H1 (cell line): ENCODE results near the gene PRKCA. TPM values are rescaled to one million over a fixed set of nuclear protein-coding genes. Genes with fewer than 3 reads are reported as not detected.

Experiments used
- CTCF ChIA-PET: fragments of 300-600 bp; sonication (Branson Sonifier 250); formaldehyde crosslinking; loops from one replicate; lab custom pipeline; 2021; ENCODE audit not compliant: partially characterized antibody; lab: Charles Lee
- POLR2A ChIA-PET: fragments of 300-600 bp; sonication (Branson Sonifier 250); formaldehyde crosslinking; loops from one replicate; lab custom pipeline; 2021; ENCODE audit warnings: inconsistent platforms; ENCODE audit not compliant: partially characterized antibody; lab: Charles Lee
- DNase-seq, 2 experiments: peaks; one replicate each; pipeline versions ENCODE4 v3.0.0 to v3.0.0-alpha.2; 2010 to 2022; ENCODE audit warnings: low spot score in 2 of 2, low read depth in 1 of 2, mixed read lengths in 1 of 2
- FAIRE-seq: peaks from 2 replicates; lab custom pipeline; 2011; peaks lifted over from hg19 to GRCh38; lab: Jason Lieb, UNC
- H2AFZ ChIP-seq: 2 replicates; pipeline ENCODE4 v1.8.1; 2012; ENCODE audit warnings: low read length, inconsistent platforms
- H2AK5ac ChIP-seq: 2 replicates; pipeline ENCODE4 v1.6.1; 2013; ENCODE audit warnings: low read depth, low read length
- H2BK120ac ChIP-seq: replicated peaks from 2 replicates; pipeline ENCODE3; 2013; ENCODE audit warnings: low read depth, low read length, inconsistent platforms
- H2BK12ac ChIP-seq: 2 replicates; pipeline ENCODE4 v1.6.1; 2013; ENCODE audit warnings: low read depth, low read length
- H2BK15ac ChIP-seq: 2 replicates; pipeline ENCODE4 v1.6.1; 2013; ENCODE audit warnings: low read length
- H2BK20ac ChIP-seq: 2 replicates; pipeline ENCODE4 v1.6.1; 2013; ENCODE audit warnings: low read length
- H2BK5ac ChIP-seq: 2 replicates; pipeline ENCODE4 v1.6.1; 2013; ENCODE audit warnings: low read depth, low read length
- H3K14ac ChIP-seq: 2 replicates; pipeline ENCODE4 v1.6.1; 2013; ENCODE audit warnings: inconsistent platforms; ENCODE audit not compliant: insufficient read length
- H3K18ac ChIP-seq: 2 replicates; pipeline ENCODE4 v1.6.1; 2013; ENCODE audit warnings: low read length; ENCODE audit errors: extremely low read depth
- H3K23ac ChIP-seq: 2 replicates; pipeline ENCODE4 v1.6.1; 2013; ENCODE audit warnings: inconsistent platforms; ENCODE audit not compliant: insufficient read length
- H3K23me2 ChIP-seq: 2 replicates; pipeline ENCODE4 v1.6.1; 2013; ENCODE audit warnings: low read depth, low read length
- H3K27ac ChIP-seq: 2 replicates; pipeline ENCODE4 v1.6.1; 2011; ENCODE audit warnings: low read depth, low read length, inconsistent platforms
- H3K27me3 ChIP-seq, 4 experiments: replicated peaks in 1 of 4; 1 replicate in 1 of 4; 2 replicates in 3 of 4; pipeline versions ENCODE4 v1.6.1 to v1.8.1; 2011 to 2013; ENCODE audit warnings: low read length in 3 of 4, mild to moderate bottlenecking in 3 of 4, inconsistent platforms in 2 of 4, mixed read lengths in 2 of 4, moderate library complexity in 1 of 4; ENCODE audit not compliant: control insufficient read depth in 3 of 4, insufficient read depth in 3 of 4; ENCODE audit errors: extremely low read depth in 1 of 4
- H3K36me3 ChIP-seq, 4 experiments: 2 replicates each; pipeline versions ENCODE4 v1.6.1 to v1.8.1; 2011 to 2013; ENCODE audit warnings: mild to moderate bottlenecking in 4 of 4, low read length in 3 of 4, moderate library complexity in 2 of 4, control low read depth in 1 of 4, inconsistent platforms in 1 of 4; ENCODE audit not compliant: insufficient read depth in 4 of 4, control insufficient read depth in 2 of 4
- H3K4ac ChIP-seq: replicated peaks from 2 replicates; pipeline ENCODE3; 2013; ENCODE audit warnings: low read length, low read depth, mixed read lengths, inconsistent platforms; ENCODE audit not compliant: insufficient read length
- H3K4me1 ChIP-seq, 4 experiments: replicated peaks in 1 of 4; 1 replicate in 1 of 4; 2 replicates in 3 of 4; pipeline versions ENCODE4 v1.6.1 to v1.8.1; 2011 to 2013; ENCODE audit warnings: low read length in 3 of 4, inconsistent platforms in 2 of 4, mixed read lengths in 1 of 4; ENCODE audit not compliant: insufficient read depth in 4 of 4, control insufficient read depth in 3 of 4
- H3K4me2 ChIP-seq, 2 experiments: 2 replicates each; pipeline versions ENCODE4 v1.6.1 to v1.8.1; 2011 to 2013; ENCODE audit warnings: low read depth in 2 of 2, low read length in 2 of 2, control low read depth in 1 of 2, inconsistent platforms in 1 of 2, mild to moderate bottlenecking in 1 of 2; ENCODE audit not compliant: insufficient read depth in 1 of 2
- H3K4me3 ChIP-seq, 4 experiments: fragments of 200-600, 300-600 bp in 1 of 4; sonication (generic), shearing (Covaris generic), sonication (Bioruptor Twin) in 1 of 4; 2 replicates each; pipeline versions ENCODE4 v1.5.1 to v1.8.1; 2011 to 2016; ENCODE audit warnings: low read length in 4 of 4, low read depth in 3 of 4, control low read depth in 2 of 4, inconsistent platforms in 2 of 4, mild to moderate bottlenecking in 2 of 4, mixed read lengths in 1 of 4, moderate library complexity in 1 of 4; ENCODE audit not compliant: insufficient read depth in 2 of 4; ENCODE audit errors: extremely low read depth in 1 of 4
- H3K56ac ChIP-seq: replicated peaks from 2 replicates; pipeline ENCODE3; 2013; ENCODE audit warnings: low read depth, mild to moderate bottlenecking, mixed read lengths, low read length, inconsistent platforms; ENCODE audit not compliant: insufficient read length
- H3K79me1 ChIP-seq: 2 replicates; pipeline ENCODE4 v1.6.1; 2013; ENCODE audit warnings: low read depth, low read length, control low read depth
- H3K79me2 ChIP-seq, 2 experiments: 2 replicates each; pipeline versions ENCODE4 v1.6.1 to v1.8.1; 2012 to 2013; ENCODE audit warnings: low read length in 2 of 2, mild to moderate bottlenecking in 2 of 2, inconsistent platforms in 1 of 2; ENCODE audit not compliant: insufficient read depth in 2 of 2, control insufficient read depth in 1 of 2
- H3K9ac ChIP-seq, 4 experiments: replicated peaks in 1 of 4; 1 replicate in 1 of 4; 2 replicates in 3 of 4; pipeline versions ENCODE4 v1.6.1 to v1.8.1; 2011 to 2013; ENCODE audit warnings: low read depth in 3 of 4, low read length in 3 of 4, control low read depth in 2 of 4, mild to moderate bottlenecking in 2 of 4, moderate library complexity in 2 of 4, inconsistent platforms in 1 of 4; ENCODE audit errors: extremely low read depth in 1 of 4
- H3K9me3 ChIP-seq, 2 experiments: 2 replicates each; pipeline versions ENCODE4 v1.6.1 to v1.8.1; 2012 to 2013; ENCODE audit warnings: mild to moderate bottlenecking in 2 of 2, moderate library complexity in 2 of 2, control low read depth in 1 of 2, inconsistent platforms in 1 of 2, low read depth in 1 of 2, low read length in 1 of 2, mixed read lengths in 1 of 2; ENCODE audit not compliant: insufficient read depth in 2 of 2
- H4K20me1 ChIP-seq, 2 experiments: replicated peaks in 1 of 2; 2 replicates each; pipeline versions ENCODE3 to v1.8.1; 2011 to 2013; ENCODE audit warnings: inconsistent platforms in 2 of 2, low read length in 2 of 2, mild to moderate bottlenecking in 1 of 2; ENCODE audit not compliant: insufficient read depth in 2 of 2, control insufficient read depth in 1 of 2
- H4K5ac ChIP-seq: 2 replicates; pipeline ENCODE4 v1.6.1; 2013; ENCODE audit warnings: low read length, low read depth, mixed read lengths, inconsistent platforms; ENCODE audit not compliant: insufficient read length
- H4K8ac ChIP-seq: 2 replicates; pipeline ENCODE4 v1.8.0; 2013; ENCODE audit warnings: mild to moderate bottlenecking, moderate library complexity, low read length, inconsistent platforms; ENCODE audit not compliant: insufficient read depth; ENCODE audit errors: extremely low read depth
- H4K91ac ChIP-seq: replicated peaks from 2 replicates; pipeline ENCODE3; 2013; ENCODE audit warnings: low read length, mixed read lengths, inconsistent platforms; ENCODE audit not compliant: insufficient read length
- TAF7 ChIP-seq: optimal IDR thresholded peaks from 2 replicates; pipeline ENCODE3; 2011; ENCODE audit warnings: low read depth, mild to moderate bottlenecking, inconsistent platforms, low read length, moderate library complexity, borderline replicate concordance
- whole genome bisulfite sequencing, 2 experiments: shearing (Covaris generic) in 1 of 2; methylation state at CpG; one replicate each; pipeline versions ENCODE4 v1.1.6 to v1.1.7; 2013 to 2015; ENCODE audit warnings: low lambda C conversion rate in 2 of 2, mixed read lengths in 2 of 2, inconsistent platforms in 1 of 2, low coverage in 1 of 2, missing lambda C conversion rate in 1 of 2; ENCODE audit not compliant: insufficient replicate concordance in 2 of 2, insufficient coverage in 1 of 2, insufficient read length in 1 of 2; ENCODE audit errors: extremely low coverage in 1 of 2, missing lambda C conversion rate in 1 of 2; 5-methylcytosine and 5-hydroxymethylcytosine counted together
- polyA plus RNA-seq, 7 experiments: library from polyadenylated mRNA; depleted of rRNA in 3 of 7; stranded (reverse) in 5 of 7; unstranded in 2 of 7; fragments of >200 nt in 5 of 7; fragments of 200-250 nt in 2 of 7; gene quantifications; 1 replicate in 5 of 7; 2 replicates in 1 of 7; 4 replicates in 1 of 7; pipeline versions ENCODE4 v1.2.1 to v1.2.3, GENCODE V29; 2011 to 2013; ENCODE audit warnings: missing spikeins in 2 of 7, mixed read lengths in 2 of 7
- total RNA-seq: library from RNA; stranded (reverse); fragmentation: NEBNext Ultra II Directional; extraction: Animal tissue kit (Norgen Biotek cat#: 25700); gene quantifications from 2 replicates; pipeline ENCODE4 v1.2.1, GENCODE V29; 2021

The PRKCA gene
- total and polyA plus RNA-seq, 2 of the 8 experiments (the other 6 are each of a cell fraction or from before 2014, with no cell fraction given), result 5.8 to 17.8 TPM

DNA sequence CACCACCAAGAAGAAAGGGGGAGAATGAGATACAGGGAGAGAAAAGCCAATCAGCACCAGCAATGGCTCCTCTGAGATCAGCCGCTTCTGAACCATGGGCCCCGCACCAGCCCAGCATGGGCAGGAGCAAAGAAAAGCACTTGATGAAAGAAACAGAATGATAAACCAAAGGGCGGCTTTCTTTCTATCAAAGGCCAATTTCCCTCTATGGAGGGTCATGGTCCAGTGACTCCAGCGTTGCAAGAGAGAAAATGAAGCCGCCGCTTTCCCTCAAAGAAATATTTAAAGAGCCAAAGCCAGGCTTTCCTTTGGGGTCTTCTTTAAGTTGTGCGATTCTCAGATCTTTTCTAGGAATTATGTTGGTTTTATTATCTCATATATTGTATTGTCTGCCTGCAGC lies 447.7 kb downstream of the PRKCA start:
- H2BK15ac ChIP-seq, result no peak overlapping the region
- no peak for FAIRE-seq

More for the DNA sequence above, 447.7 kb downstream of the PRKCA start:
- Histone ChIP-seq H4K8ac (no peak overlapping the region), H3K36me3 (peaks cover 0 to under 1% (median 0%) of the 10 kb centered on the region in 4 experiments; a peak in 1 of 8 replicates), H3K4me2 (no peak overlapping the region), H2BK12ac (no peak overlapping the region), H4K5ac (no peak overlapping the region), H3K4ac (no peak overlapping the region), H3K56ac (no peak overlapping the region), H4K91ac (no peak overlapping the region), H2BK20ac (no peak overlapping the region), H3K4me3 (no peak overlapping the region), H2BK5ac (no peak overlapping the region), H3K23me2 (no peaks in the 10 kb centered on the region), H3K9me3 (no peaks in the 10 kb centered on the region), H3K79me2 (no peaks in the 10 kb centered on the region), H3K4me1 (peaks cover 0 to 8% (median 4%) of the 10 kb centered on the region in 4 experiments; a peak in 2 of 7 replicates), H2BK120ac (no peak overlapping the region), H2AFZ (no peak overlapping the region), H3K9ac (no peak overlapping the region), H3K27ac (no peak overlapping the region), H3K18ac (no peak overlapping the region), H3K14ac (no peak overlapping the region), H3K27me3 (no peaks in the 10 kb centered on the region), H3K23ac (no peak overlapping the region), H3K79me1 (no peaks in the 10 kb centered on the region), H2AK5ac (no peak overlapping the region), H4K20me1 (no peaks in the 10 kb centered on the region)
- CTCF ChIA-PET, result interaction anchor here (1.1 kb wide), 1 partner anchor 148 kb away, joined by 3 read pairs; no protein-coding TSS in a partner anchor
- WGBS, 2 experiments, result 95% methylated on average over 7 of the region's 7 CpGs; no CpG with 5 or more reads in 1 of the 2 experiments
- POLR2A ChIA-PET, result no interaction called here
- TF ChIP-seq TAF7, result no peak
- no peak for DNase-seq
